Keratinocyte (primary cell): ENCODE data around the gene GNAL. TPM values are rescaled to one million over a fixed set of nuclear protein-coding genes. Genes with fewer than 3 reads are reported as not detected.

Experiments
- DNase-seq: peaks from one replicate; pipeline ENCODE4 v3.0.0-alpha.2; 2011; ENCODE audit warnings: low read depth, missing footprints, low spot score
- FAIRE-seq: peaks from 2 replicates; lab custom pipeline; 2011; peaks lifted over from hg19 to GRCh38; lab: Jason Lieb, UNC
- H2AFZ ChIP-seq: 2 replicates; pipeline ENCODE4 v1.6.0; 2012; ENCODE audit warnings: low read length, control low read depth, inconsistent platforms; ENCODE audit not compliant: control insufficient read depth
- H3K27ac ChIP-seq: 2 replicates; pipeline ENCODE4 v1.5.1; 2011; ENCODE audit warnings: low read length; ENCODE audit not compliant: control insufficient read depth, insufficient read depth
- H3K27me3 ChIP-seq: 3 replicates; pipeline ENCODE4 v1.6.0; 2011; ENCODE audit warnings: low read length; ENCODE audit not compliant: control insufficient read depth, insufficient read depth; ENCODE audit errors: extremely low read depth
- H3K36me3 ChIP-seq, 2 experiments: 2 replicates in 1 of 2; 3 replicates in 1 of 2; pipeline ENCODE4 v1.5.1; 2011; ENCODE audit warnings: low read length in 2 of 2, mild to moderate bottlenecking in 1 of 2; ENCODE audit not compliant: control insufficient read depth in 2 of 2, insufficient read depth in 2 of 2; ENCODE audit errors: extremely low read depth in 1 of 2
- H3K4me1 ChIP-seq: 3 replicates; pipeline ENCODE4 v1.5.1; 2011; ENCODE audit warnings: low read length; ENCODE audit not compliant: control insufficient read depth, insufficient read depth; ENCODE audit errors: extremely low read depth
- H3K4me2 ChIP-seq: 3 replicates; pipeline ENCODE4 v1.6.0; 2011; ENCODE audit warnings: low read depth, low read length; ENCODE audit not compliant: control insufficient read depth, insufficient read depth; ENCODE audit errors: extremely low read depth
- H3K4me3 ChIP-seq, 3 experiments: fragments of 200-600 bp in 1 of 3; sonication (generic) in 1 of 3; 2 replicates in 2 of 3; 3 replicates in 1 of 3; pipeline ENCODE4 v1.5.1; 2011 to 2016; ENCODE audit warnings: low read length in 3 of 3, mild to moderate bottlenecking in 3 of 3, control low read depth in 2 of 3, inconsistent platforms in 1 of 3, low read depth in 1 of 3, mixed read lengths in 1 of 3, mixed run types in 1 of 3, moderate library complexity in 1 of 3; ENCODE audit not compliant: control insufficient read depth in 2 of 3, insufficient read depth in 2 of 3; ENCODE audit errors: extremely low read depth in 1 of 3
- H3K79me2 ChIP-seq: 2 replicates; pipeline ENCODE4 v1.6.0; 2012; ENCODE audit warnings: low read length; ENCODE audit not compliant: control insufficient read depth, insufficient read depth
- H3K9ac ChIP-seq: 3 replicates; pipeline ENCODE4 v1.6.0; 2011; ENCODE audit warnings: low read length; ENCODE audit not compliant: control insufficient read depth, insufficient read depth; ENCODE audit errors: extremely low read depth
- H3K9me1 ChIP-seq: 3 replicates; pipeline ENCODE4 v1.6.0; 2011; ENCODE audit warnings: low read length; ENCODE audit not compliant: control insufficient read depth, insufficient read depth; ENCODE audit errors: extremely low read depth
- H3K9me3 ChIP-seq: 2 replicates; pipeline ENCODE4 v1.5.1; 2012; ENCODE audit warnings: low read depth, low read length; ENCODE audit not compliant: control insufficient read depth
- H4K20me1 ChIP-seq: 3 replicates; pipeline ENCODE4 v1.6.0; 2011; ENCODE audit warnings: low read length; ENCODE audit not compliant: control insufficient read depth, insufficient read depth; ENCODE audit errors: extremely low read depth
- CTCF ChIP-seq, 3 experiments: IDR thresholded peaks in 1 of 3; conservative IDR thresholded peaks in 1 of 3; optimal IDR thresholded peaks in 1 of 3; 2 replicates in 2 of 3; 3 replicates in 1 of 3; pipeline versions ENCODE3 to v1.5.1; 2011; ENCODE audit warnings: low read length in 3 of 3, mild to moderate bottlenecking in 3 of 3, moderate library complexity in 2 of 3, control low read depth in 1 of 3, inconsistent platforms in 1 of 3; ENCODE audit not compliant: insufficient read depth in 2 of 3; ENCODE audit errors: extremely low read depth in 1 of 3
- EZH2 ChIP-seq: IDR thresholded peaks from one replicate; pipeline ENCODE4 v1.6.1; 2012; ENCODE audit warnings: inconsistent platforms, mild to moderate bottlenecking, low read length, moderate library complexity
- dilution Hi-C: fragments of 300-500 bp; cut with MboI; formaldehyde crosslinking; loops from one replicate; pipeline ENCODE4 v1.7.0; 2020; ENCODE audit warnings: low sequenced_read_pairs; ENCODE audit not compliant: extremely low pct_ligation_motif_present
- polyA plus RNA-seq, 5 experiments: library from polyadenylated mRNA; depleted of rRNA in 3 of 5; stranded (reverse) in 3 of 5; stranded (forward) in 1 of 5; unstranded in 1 of 5; fragments of >200 nt; gene quantifications; 1 replicate in 1 of 5; 2 replicates in 3 of 5; 3 replicates in 1 of 5; pipeline versions ENCODE4 v1.2.1 to v1.2.3, GENCODE V29; 2011 to 2012; ENCODE audit warnings: missing spikeins in 2 of 5, low read depth in 1 of 5, low replicate concordance in 1 of 5

Gene GNAL
- polyA plus RNA-seq, 1 donor (not counting 4 experiments of a cell fraction or from before 2014, with no cell fraction given): 30.0 TPM

GRCh38 chr18:11808001-11808855, 119.2 kb downstream of the GNAL start:
- H3K4me2 ChIP-seq: no peak overlapping the region
- DNase-seq: peak; percentile 21
- no peaks in the 10 kb centered on the region for H3K9me1 ChIP-seq
- H2AFZ ChIP-seq: no peak overlapping the region
- H3K27me3 ChIP-seq: no peaks in the 10 kb centered on the region
- no peaks in the 10 kb centered on the region for H4K20me1 ChIP-seq
- dilution Hi-C loops: no loop called here
- no peak overlapping the region for H3K27ac ChIP-seq
- no peaks in the 10 kb centered on the region for H3K79me2 ChIP-seq
- no peak overlapping the region for H3K9ac ChIP-seq
- no peaks in the 10 kb centered on the region for H3K36me3 ChIP-seq
- peaks cover 7% of the 10 kb centered on the region for H3K4me1 ChIP-seq
- no peak for FAIRE-seq
- no peak overlapping the region for H3K4me3 ChIP-seq
- no peaks in the 10 kb centered on the region for H3K9me3 ChIP-seq
- TF ChIP-seq CTCF (optimal IDR thresholded peaks at IDR 0.05 in 1 of 3, IDR thresholded peaks at IDR 0.05 in 1 of 3, conservative IDR thresholded peaks at IDR 0.05 in 1 of 3; ENCODE audit: extremely low read depth in 1 of 3, insufficient read depth in 2 of 3, low read length in 3 of 3) (no peak), EZH2 (no peak)

GRCh38 chr18:11809895-11810294, 120.8 kb downstream of the GNAL start:
- Histone ChIP-seq H3K36me3 (no peaks in the 10 kb centered on the region), H3K9ac (no peak overlapping the region), H3K4me1 (peaks cover 7% of the 10 kb centered on the region), H3K27me3 (no peaks in the 10 kb centered on the region), H4K20me1 (no peaks in the 10 kb centered on the region), H3K4me3 (no peak overlapping the region), H3K9me3 (no peaks in the 10 kb centered on the region), H3K27ac (no peak overlapping the region), H3K79me2 (no peaks in the 10 kb centered on the region), H3K4me2 (no peak overlapping the region), H3K9me1 (no peaks in the 10 kb centered on the region), H2AFZ (no peak overlapping the region)
- no peak for FAIRE-seq
- TF ChIP-seq CTCF (optimal IDR thresholded peaks at IDR 0.05 in 1 of 3, IDR thresholded peaks at IDR 0.05 in 1 of 3, conservative IDR thresholded peaks at IDR 0.05 in 1 of 3; ENCODE audit: extremely low read depth in 1 of 3, insufficient read depth in 2 of 3, low read length in 3 of 3) (no peak), EZH2 (no peak)
- no peak for DNase-seq
- dilution Hi-C loops: no loop called here
